Osteocyte (in vitro differentiated cells): ENCODE results near the gene MAMDC4. TPM values are rescaled to one million over a fixed set of nuclear protein-coding genes. Genes with fewer than 3 reads are reported as not detected.

ENCODE experiments used
- DNase-seq: peaks from one replicate; pipeline ENCODE4 v3.0.0; 2021; ENCODE audit warnings: mixed read lengths; ENCODE audit not compliant: unreplicated experiment; ENCODE audit errors: extremely low spot score
- H3K27ac Mint-ChIP-seq: one replicate; pipeline ENCODE4 v1.8.0; 2021; ENCODE audit warnings: mild to moderate bottlenecking, mixed read lengths; ENCODE audit not compliant: unreplicated experiment
- H3K27me3 Mint-ChIP-seq: one replicate; pipeline ENCODE4 v1.8.0; 2021; ENCODE audit warnings: mixed read lengths; ENCODE audit not compliant: unreplicated experiment
- H3K36me3 Mint-ChIP-seq: one replicate; pipeline ENCODE4 v1.8.0; 2021; ENCODE audit warnings: mixed read lengths; ENCODE audit not compliant: unreplicated experiment
- H3K4me1 Mint-ChIP-seq: one replicate; pipeline ENCODE4 v1.8.0; 2021; ENCODE audit warnings: mixed read lengths; ENCODE audit not compliant: unreplicated experiment
- H3K4me3 Mint-ChIP-seq: one replicate; pipeline ENCODE4 v1.8.0; 2021; ENCODE audit warnings: mild to moderate bottlenecking, moderate library complexity, mixed read lengths; ENCODE audit not compliant: unreplicated experiment
- H3K9me3 Mint-ChIP-seq: one replicate; pipeline ENCODE4 v1.8.0; 2021; ENCODE audit warnings: mixed read lengths; ENCODE audit not compliant: unreplicated experiment
- total RNA-seq: library from RNA; stranded (reverse); gene quantifications from 2 replicates; pipeline ENCODE4 v1.2.1, GENCODE V29; 2021
- TF ChIP-seq, protein P1 (sequence below): fragments of 200-600 bp; sonication (generic); IDR thresholded peaks from 2 replicates; pipeline ENCODE4 v1.5.0; 2021; ENCODE audit warnings: antibody characterized with exemption, mild to moderate bottlenecking, moderate library complexity

MAMDC4 gene
- total RNA-seq, 1 donor from 2014 or later = 9.4 TPM

DNA sequence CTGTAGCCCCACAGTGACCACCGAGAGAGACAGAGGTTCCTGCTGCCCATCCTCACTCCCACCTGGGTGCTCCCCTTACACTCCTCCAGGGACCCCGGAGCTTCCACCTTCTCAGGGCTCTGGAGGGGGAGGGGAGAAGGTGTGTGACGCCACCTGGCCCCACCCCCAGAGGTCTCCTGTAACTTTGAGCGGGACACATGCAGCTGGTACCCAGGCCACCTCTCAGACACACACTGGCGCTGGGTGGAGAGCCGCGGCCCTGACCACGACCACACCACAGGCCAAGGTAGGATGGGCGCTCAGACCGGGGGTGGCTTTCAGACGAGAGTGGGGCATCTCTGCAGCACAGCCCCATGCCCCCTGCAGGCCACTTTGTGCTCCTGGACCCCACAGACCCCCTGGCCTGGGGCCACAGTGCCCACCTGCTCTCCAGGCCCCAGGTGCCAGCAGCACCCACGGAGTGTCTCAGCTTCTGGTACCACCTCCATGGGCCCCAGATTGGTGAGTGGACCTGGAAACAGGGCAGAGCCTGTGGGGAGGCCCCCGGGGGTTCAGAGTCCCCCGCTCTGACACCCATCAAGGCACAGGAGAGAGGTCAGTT, 4.5 kb downstream of the MAMDC4 start:
- H3K4me3 Mint-ChIP-seq = no peak overlapping the region
- no peaks in the 10 kb centered on the region for H3K9me3 Mint-ChIP-seq
- no peak overlapping the region for H3K27ac Mint-ChIP-seq
- H3K4me1 Mint-ChIP-seq = peaks cover 3% of the 10 kb centered on the region
- H3K27me3 Mint-ChIP-seq = no peaks in the 10 kb centered on the region
- DNase-seq = no peak
- no peaks in the 10 kb centered on the region for H3K36me3 Mint-ChIP-seq
- TF ChIP-seq, protein P1, sequence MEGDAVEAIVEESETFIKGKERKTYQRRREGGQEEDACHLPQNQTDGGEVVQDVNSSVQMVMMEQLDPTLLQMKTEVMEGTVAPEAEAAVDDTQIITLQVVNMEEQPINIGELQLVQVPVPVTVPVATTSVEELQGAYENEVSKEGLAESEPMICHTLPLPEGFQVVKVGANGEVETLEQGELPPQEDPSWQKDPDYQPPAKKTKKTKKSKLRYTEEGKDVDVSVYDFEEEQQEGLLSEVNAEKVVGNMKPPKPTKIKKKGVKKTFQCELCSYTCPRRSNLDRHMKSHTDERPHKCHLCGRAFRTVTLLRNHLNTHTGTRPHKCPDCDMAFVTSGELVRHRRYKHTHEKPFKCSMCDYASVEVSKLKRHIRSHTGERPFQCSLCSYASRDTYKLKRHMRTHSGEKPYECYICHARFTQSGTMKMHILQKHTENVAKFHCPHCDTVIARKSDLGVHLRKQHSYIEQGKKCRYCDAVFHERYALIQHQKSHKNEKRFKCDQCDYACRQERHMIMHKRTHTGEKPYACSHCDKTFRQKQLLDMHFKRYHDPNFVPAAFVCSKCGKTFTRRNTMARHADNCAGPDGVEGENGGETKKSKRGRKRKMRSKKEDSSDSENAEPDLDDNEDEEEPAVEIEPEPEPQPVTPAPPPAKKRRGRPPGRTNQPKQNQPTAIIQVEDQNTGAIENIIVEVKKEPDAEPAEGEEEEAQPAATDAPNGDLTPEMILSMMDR = no peak

DNA sequence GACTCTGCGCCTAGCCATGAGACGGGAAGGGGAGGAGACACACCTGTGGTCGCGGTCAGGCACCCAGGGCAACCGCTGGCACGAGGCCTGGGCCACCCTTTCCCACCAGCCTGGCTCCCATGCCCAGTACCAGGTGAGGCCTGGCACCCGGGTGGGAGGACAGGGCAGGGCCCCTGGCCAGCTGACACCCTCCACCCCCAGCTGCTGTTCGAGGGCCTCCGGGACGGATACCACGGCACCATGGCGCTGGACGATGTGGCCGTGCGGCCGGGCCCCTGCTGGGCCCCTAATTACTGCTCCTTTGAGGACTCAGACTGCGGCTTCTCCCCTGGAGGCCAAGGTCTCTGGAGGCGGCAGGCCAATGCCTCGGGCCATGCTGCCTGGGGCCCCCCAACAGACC, 5.0 kb downstream of the MAMDC4 start:
- Mint-ChIP-seq H3K27me3 (no peaks in the 10 kb centered on the region), H3K4me3 (no peak overlapping the region), H3K9me3 (no peaks in the 10 kb centered on the region), H3K4me1 (peaks cover 2% of the 10 kb centered on the region), H3K36me3 (no peaks in the 10 kb centered on the region), H3K27ac (no peak overlapping the region)
- DNase-seq = no peak
- TF ChIP-seq, protein P1 = no peak

DNA sequence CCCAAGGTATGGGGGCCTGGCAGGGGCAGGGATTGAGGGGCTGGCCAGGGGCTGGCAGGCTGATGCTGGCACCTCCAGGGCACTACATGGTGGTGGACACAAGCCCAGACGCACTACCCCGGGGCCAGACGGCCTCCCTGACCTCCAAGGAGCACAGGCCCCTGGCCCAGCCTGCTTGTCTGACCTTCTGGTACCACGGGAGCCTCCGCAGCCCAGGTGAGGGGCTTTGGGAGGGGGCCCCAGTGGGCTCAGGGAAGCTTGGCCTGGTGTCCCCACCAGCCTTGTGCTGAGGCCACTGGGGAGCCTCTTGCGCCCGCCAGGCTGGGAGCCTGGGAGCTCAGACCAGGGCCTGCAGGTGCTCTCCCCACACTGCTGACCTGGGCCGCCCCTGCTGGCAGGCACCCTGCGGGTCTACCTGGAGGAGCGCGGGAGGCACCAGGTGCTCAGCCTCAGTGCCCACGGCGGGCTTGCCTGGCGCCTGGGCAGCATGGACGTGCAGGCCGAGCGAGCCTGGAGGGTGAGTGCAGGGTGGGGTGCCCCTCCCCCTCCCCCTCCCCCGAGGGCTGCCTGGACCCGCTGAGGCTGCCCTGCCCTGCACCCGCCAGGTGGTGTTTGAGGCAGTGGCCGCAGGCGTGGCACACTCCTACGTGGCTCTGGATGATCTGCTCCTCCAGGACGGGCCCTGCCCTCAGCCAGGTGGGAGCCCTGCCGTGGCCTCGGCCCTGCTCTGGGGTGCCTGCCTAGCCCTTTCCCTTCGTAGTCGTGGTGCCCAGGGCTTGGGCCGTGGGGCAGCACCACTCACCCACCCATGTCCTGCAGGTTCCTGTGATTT, 5.7 kb downstream of the MAMDC4 start:
- Mint-ChIP-seq H3K36me3 (peaks cover 3% of the 10 kb centered on the region), H3K27me3 (no peaks in the 10 kb centered on the region), H3K4me3 (no peak overlapping the region), H3K27ac (no peak overlapping the region), H3K4me1 (peaks cover 2% of the 10 kb centered on the region), H3K9me3 (no peaks in the 10 kb centered on the region)
- DNase-seq = no peak
- TF ChIP-seq, protein P1 = no peak

DNA sequence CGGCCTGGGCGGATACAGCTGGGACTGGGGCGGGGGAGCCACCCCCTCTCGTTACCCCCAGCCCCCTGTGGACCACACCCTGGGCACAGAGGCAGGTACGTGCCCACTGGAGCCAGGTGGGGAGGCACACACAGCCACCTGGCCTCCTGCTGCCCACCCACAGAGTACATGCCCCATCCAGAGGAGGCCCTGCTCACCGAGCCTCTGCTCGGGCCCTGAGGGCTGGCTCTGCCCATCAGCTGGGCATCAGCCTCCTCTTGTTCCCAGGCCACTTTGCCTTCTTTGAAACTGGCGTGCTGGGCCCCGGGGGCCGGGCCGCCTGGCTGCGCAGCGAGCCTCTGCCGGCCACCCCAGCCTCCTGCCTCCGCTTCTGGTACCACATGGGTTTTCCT, 6.3 kb downstream of the MAMDC4 start:
- H3K27me3 Mint-ChIP-seq = no peaks in the 10 kb centered on the region
- H3K9me3 Mint-ChIP-seq = no peaks in the 10 kb centered on the region
- H3K4me1 Mint-ChIP-seq = peaks cover 2% of the 10 kb centered on the region
- DNase-seq = no peak
- no peak overlapping the region for H3K4me3 Mint-ChIP-seq
- H3K27ac Mint-ChIP-seq = no peak overlapping the region
- TF ChIP-seq, protein P1 = no peak
- peaks cover 7% of the 10 kb centered on the region for H3K36me3 Mint-ChIP-seq
